ENCODE measurements around the gene TBXA2R. TPM values are rescaled to one million over a fixed set of nuclear protein-coding genes. Genes with fewer than 3 reads are reported as not detected.

TBXA2R gene
- total and polyA plus RNA-seq, 2 donors from 2014 or later = 6.7 to 8.8 TPM

DNA sequence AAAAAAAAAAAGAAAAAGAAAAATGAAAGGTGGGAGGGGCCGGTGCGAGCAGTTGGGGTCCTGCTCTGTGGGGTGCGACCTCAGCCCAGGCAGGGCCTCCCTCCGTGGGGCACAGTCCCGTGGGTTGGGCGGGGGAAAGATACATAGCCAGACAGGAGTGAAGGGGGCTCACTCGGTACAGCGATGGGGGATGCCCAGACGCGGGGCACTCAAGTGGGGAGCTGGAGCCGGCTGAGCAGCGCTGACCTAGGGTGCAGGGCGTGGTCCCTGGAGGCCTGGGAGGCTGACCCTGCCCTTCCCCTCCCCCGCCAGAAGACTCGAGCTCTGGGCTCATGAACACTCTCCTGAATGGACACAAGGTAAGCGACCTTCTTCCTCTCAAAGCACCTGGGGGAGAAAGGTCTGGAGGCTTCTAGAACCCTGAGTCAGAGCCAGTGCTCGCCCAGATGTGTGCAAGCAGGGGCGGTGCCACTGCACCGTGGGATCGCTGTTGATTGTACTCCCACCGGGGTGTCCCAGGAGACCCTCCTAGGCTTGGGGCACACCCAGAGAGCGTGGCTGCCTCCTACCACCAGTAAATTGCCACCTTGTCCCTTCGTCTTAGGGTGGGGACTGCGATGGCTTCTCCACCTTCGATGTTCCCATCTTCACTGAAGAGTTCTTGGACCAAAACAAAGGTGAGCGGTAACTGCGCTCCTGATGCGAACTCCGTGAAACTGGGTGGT, 30.6 kb downstream of the TBXA2R start:
- Histone ChIP-seq H3K9me3 (ENCODE audit: control insufficient read depth in 2 of 3, insufficient read depth in 1 of 3, low read length in 3 of 3) (no peaks in the 10 kb centered on the region), H3K27me3 (ENCODE audit: control insufficient read depth, insufficient read depth, low read length) (no peaks in the 10 kb centered on the region), H3K36me3 (ENCODE audit: control insufficient read depth in 2 of 3, insufficient read depth in 3 of 3, low read length in 3 of 3) (peaks cover 0 to 2% (median 0%) of the 10 kb centered on the region in 3 donors), H3K4me1 (ENCODE audit: control insufficient read depth in 2 of 3, insufficient read depth in 2 of 3, low read depth in 1 of 3, low read length in 3 of 3) (peaks cover 0 to 4% (median 3%) of the 10 kb centered on the region in 3 donors), H3K27ac (ENCODE audit: low read depth in 2 of 2, low read length in 2 of 2) (no peak overlapping the region), H3K9ac (ENCODE audit: low read length in 3 of 3) (no peak overlapping the region), H3K4me3 (ENCODE audit: low read length in 3 of 3) (no peak overlapping the region)
- TF ChIP-seq, protein P1, sequence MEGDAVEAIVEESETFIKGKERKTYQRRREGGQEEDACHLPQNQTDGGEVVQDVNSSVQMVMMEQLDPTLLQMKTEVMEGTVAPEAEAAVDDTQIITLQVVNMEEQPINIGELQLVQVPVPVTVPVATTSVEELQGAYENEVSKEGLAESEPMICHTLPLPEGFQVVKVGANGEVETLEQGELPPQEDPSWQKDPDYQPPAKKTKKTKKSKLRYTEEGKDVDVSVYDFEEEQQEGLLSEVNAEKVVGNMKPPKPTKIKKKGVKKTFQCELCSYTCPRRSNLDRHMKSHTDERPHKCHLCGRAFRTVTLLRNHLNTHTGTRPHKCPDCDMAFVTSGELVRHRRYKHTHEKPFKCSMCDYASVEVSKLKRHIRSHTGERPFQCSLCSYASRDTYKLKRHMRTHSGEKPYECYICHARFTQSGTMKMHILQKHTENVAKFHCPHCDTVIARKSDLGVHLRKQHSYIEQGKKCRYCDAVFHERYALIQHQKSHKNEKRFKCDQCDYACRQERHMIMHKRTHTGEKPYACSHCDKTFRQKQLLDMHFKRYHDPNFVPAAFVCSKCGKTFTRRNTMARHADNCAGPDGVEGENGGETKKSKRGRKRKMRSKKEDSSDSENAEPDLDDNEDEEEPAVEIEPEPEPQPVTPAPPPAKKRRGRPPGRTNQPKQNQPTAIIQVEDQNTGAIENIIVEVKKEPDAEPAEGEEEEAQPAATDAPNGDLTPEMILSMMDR (IDR thresholded peaks at IDR 0.05; ENCODE audit: borderline replicate concordance, extremely low read depth, insufficient read depth) = no peak
- peak in 1 of 5 donors; percentile 82 for DNase-seq
- intact Hi-C loops (cut with DNase I) = no loop called here
- FAIRE-seq = no peak

DNA sequence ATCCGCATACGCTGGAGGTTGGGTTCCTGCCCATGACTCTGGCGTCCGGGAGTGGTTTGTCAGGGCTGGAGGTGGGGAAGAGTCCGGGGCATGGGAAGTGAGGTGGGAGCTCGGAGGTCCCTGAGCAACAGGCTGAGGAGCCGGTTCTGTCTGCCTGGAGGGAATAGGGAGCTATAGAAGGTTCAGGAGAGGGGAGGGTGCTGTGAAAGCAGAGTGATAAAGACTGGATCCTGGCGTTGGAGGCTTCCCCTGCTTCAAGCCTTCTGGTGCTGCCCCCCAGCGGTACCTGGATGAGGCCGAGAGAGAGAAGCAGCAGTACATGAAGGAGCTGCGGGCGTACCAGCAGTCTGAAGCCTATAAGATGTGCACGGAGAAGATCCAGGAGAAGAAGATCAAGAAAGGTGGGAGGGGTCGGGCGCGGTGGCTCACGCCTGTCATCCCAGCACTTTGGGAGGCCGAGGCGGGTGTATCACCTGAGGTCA, 31.4 kb downstream of the TBXA2R start:
- Histone ChIP-seq H3K36me3 (ENCODE audit: control insufficient read depth in 2 of 3, insufficient read depth in 3 of 3, low read length in 3 of 3) (peaks cover 0 to 2% (median 0%) of the 10 kb centered on the region in 3 donors), H3K4me1 (ENCODE audit: control insufficient read depth in 2 of 3, insufficient read depth in 2 of 3, low read depth in 1 of 3, low read length in 3 of 3) (peaks cover 0 to 4% (median 3%) of the 10 kb centered on the region in 3 donors), H3K27me3 (ENCODE audit: control insufficient read depth, insufficient read depth, low read length) (no peaks in the 10 kb centered on the region), H3K9ac (ENCODE audit: low read length in 3 of 3) (no peak overlapping the region), H3K27ac (ENCODE audit: low read depth in 2 of 2, low read length in 2 of 2) (no peak overlapping the region), H3K9me3 (ENCODE audit: control insufficient read depth in 2 of 3, insufficient read depth in 1 of 3, low read length in 3 of 3) (no peaks in the 10 kb centered on the region), H3K4me3 (ENCODE audit: low read length in 3 of 3) (no peak overlapping the region)
- TF ChIP-seq, protein P1 (IDR thresholded peaks at IDR 0.05; ENCODE audit: borderline replicate concordance, extremely low read depth, insufficient read depth) = no peak
- intact Hi-C loops (cut with DNase I) = no loop called here
- FAIRE-seq (no peak), DNase-seq (peak in 1 of 5 donors; percentile 51)

DNA sequence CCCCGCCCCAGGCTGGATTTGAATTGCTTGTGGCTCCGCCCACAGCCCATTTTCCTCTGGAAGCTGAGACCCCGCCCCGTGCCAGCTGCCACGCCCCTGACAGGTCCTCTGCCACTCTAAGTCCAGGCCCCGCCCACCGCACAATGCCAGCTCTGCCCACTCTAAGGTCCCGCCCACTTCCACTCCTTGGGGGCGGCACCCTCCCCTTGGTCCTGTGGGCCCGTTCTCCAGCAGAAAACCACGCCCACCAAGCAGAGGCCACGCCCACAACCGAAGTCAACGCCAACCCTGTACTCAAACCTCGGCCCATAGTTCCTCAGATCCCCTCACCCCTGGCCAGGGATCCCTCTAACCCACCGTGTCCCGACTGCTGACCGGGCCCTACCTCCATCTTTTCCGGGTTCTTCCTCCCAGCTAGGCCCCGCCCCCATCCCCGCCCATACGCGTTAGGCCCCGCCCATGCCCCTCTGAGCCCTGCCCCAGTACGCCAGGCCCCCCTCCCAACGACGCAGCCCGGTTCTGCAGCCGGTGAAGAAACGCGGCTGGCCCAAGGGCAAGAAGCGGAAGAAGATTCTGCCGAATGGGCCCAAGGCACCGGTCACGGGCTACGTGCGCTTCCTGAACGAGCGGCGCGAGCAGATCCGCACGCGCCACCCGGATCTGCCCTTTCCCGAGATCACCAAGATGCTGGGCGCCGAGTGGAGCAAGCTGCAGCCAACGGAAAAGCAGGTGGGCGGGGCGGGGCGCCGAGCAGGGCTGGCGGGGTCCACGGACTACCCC, 32.6 kb downstream of the TBXA2R start:
- TF ChIP-seq, protein P1 (IDR thresholded peaks at IDR 0.05; ENCODE audit: borderline replicate concordance, extremely low read depth, insufficient read depth) = no peak

More for the DNA sequence above, 32.6 kb downstream of the TBXA2R start:
- H3K4me3 ChIP-seq (ENCODE audit: low read length in 3 of 3) = peak overlapping the region in 1 of 3 donors; percentile 76
- no peak overlapping the region for H3K9ac ChIP-seq (ENCODE audit: low read length in 3 of 3)
- peaks cover 0 to 2% (median 0%) of the 10 kb centered on the region in 3 donors for H3K36me3 ChIP-seq (ENCODE audit: control insufficient read depth in 2 of 3, insufficient read depth in 3 of 3, low read length in 3 of 3)
- DNase-seq (peak; percentile 87 to 96 (median 92)), FAIRE-seq (no peak)
- no peak overlapping the region for H3K27ac ChIP-seq (ENCODE audit: low read depth in 2 of 2, low read length in 2 of 2)
- intact Hi-C loops (cut with DNase I) = no loop called here
- peaks cover 0 to 4% (median 3%) of the 10 kb centered on the region in 3 donors for H3K4me1 ChIP-seq (ENCODE audit: control insufficient read depth in 2 of 3, insufficient read depth in 2 of 3, low read depth in 1 of 3, low read length in 3 of 3)
- H3K27me3 ChIP-seq (ENCODE audit: control insufficient read depth, insufficient read depth, low read length) = no peaks in the 10 kb centered on the region
- H3K9me3 ChIP-seq (ENCODE audit: control insufficient read depth in 2 of 3, insufficient read depth in 1 of 3, low read length in 3 of 3) = no peaks in the 10 kb centered on the region
